Brain pericyte (primary cell): ENCODE data around the gene HPSE.
A peak's percentile ranks its signal among the peaks of the same experiment; 100 is the strongest.
"Not testable (repeated sequence)": the region's sequence is repeated elsewhere in the genome, so short reads cannot be mapped to it uniquely, and the experiment has no call there.

ENCODE experiments used
- DNase-seq: peaks from one replicate; pipeline ENCODE4 v3.0.0-alpha.2; 2012; ENCODE audit warnings: low read depth, low spot score

The HPSE gene

DNA sequence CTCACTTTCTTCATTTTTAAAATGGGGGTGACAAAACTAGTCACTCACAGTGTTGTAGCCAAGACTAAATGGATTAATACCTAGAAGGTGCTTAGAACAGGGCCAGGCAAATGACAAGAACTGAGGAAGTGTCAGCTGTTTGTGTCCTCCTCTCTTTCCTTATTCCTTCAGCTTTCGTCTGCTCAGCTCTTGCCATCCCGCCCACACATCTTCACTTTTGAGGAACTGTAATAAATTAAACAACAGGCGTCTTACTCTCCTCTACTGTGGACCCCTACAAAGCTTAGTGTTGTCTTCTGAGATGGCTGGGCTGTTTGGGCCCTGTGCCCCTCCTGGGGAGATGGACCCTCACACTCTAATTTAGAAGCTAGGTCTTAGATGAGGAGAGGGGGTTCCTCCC, 2.7 kb downstream of the HPSE start:
- no peak for DNase-seq

DNA sequence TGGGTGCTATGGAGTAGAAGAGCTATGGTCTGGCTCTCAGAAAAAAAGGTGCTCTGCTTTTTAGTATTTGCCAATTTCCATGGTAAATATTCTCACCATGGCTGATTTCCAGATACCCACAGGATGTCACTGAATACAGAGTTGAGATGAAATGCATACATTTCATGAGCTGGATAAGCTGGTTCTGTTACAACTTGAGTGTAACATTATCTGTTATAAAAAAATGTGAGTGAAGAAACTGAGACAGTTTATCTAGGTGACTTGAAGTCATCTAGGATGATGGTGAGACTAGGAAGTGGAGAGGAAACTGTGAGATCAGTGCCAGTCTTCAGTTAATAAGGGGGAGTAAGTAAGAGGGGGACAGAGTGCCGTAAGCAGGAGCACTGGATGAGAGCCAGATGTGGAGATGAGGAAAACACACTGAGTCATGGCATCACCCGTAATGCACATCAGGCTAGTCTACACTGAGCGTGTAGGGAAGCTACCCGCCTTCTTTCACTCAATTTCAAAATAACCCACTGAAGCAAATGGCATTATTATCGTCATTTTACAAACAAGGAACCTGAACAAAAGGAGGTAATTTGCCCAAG, 5.0 kb downstream of the HPSE start:
- no peak for DNase-seq

DNA sequence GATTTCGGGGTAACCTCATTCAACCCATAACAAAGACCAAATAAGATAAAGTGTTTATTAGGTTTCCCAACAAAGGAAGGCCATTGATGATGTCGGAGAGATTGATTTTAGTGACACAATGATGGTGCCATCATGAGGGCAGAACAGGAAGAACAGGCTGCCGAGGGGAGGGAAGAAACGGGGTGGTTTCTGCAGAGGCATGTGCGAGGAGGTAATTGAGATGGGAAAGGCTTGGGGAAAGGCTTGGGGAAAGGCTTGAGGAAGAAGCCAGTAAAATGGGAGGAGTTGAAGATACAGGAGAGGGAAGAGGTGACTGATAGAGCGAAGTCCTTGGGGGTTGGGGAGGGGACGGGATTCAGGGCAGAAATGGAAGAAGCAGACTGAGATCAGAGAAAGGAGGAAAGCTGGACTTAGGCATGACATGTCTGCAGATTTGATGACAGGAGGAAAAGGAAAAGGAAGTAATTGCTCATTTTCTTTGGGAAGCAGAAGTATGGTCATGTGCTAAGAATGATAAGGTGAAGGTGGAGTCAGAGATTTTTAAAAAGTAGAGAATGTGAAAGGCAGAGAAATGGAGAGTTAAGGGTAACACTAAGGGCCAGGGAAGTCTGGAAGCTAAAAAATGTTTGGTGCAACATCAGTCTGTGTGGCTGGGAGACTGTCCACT, 6.0 kb downstream of the HPSE start:
- no peak for DNase-seq

GRCh38 chr4:83326546-83326945, 8.1 kb downstream of the HPSE start:
- DNase-seq = no peak

DNA sequence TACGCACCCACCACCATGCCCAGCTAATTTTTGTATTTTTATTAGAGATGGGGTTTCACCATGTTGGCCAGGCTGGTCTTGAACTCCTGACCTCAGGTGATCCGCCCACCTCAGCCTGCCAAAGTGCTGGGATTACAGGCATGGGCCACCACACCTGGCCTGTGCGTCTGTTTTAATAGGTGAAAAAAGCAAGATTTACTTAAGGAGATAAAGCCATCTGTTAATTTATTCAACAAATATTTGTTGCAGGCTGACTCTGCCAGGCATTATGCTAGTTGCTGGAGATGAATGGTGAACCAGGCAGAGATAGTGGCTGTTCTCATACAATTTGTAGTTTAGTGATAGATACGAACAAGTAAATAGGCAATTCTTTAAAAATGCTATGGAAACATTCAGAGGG, 9.3 kb downstream of the HPSE start:
- DNase-seq = not testable (repeated sequence)

DNA sequence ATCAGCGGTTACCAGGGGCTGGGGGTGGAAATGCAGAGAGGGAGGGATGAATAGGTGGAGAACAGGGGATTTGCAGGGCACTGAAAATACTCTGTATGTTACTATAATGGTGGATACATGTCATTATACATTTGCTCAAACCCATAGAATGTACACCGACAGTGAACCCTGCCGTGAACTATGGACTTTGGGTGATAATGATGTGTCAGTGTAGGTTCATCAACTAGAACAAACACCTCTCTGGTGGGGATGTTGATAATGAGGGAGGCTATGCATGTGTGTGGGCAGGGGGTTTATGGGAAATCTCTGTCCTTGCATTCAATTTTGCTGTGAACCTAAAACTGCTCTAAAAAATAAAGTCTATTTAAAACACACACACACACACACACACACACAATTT, 11.5 kb downstream of the HPSE start:
- DNase-seq = no peak

- no peak for DNase-seq
Measured at GRCh38 chr4:83320548-83320947, 14.1 kb downstream of the HPSE start.

- DNase-seq = no peak
Measured at GRCh38 chr4:83318666-83319065, 16.0 kb downstream of the HPSE start.

DNA sequence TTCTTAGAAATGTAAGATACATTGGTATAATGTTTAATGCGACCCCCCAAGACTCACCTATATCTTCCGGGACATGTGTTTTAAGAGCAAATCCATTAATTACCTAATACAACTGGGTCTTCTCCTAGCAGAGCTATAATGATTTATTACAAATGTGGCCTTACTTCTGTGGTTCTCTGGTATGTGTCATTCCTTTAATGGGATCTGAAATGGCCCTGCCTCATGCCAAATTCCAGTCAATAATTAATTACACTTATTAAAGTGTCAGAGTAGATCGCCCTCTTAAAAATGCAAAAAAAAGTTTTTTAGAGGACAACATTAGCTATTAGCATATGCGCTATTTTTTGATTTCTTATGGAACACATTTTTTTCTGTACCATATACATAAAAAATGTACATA, 17.0 kb downstream of the HPSE start:
- DNase-seq = no peak

DNA sequence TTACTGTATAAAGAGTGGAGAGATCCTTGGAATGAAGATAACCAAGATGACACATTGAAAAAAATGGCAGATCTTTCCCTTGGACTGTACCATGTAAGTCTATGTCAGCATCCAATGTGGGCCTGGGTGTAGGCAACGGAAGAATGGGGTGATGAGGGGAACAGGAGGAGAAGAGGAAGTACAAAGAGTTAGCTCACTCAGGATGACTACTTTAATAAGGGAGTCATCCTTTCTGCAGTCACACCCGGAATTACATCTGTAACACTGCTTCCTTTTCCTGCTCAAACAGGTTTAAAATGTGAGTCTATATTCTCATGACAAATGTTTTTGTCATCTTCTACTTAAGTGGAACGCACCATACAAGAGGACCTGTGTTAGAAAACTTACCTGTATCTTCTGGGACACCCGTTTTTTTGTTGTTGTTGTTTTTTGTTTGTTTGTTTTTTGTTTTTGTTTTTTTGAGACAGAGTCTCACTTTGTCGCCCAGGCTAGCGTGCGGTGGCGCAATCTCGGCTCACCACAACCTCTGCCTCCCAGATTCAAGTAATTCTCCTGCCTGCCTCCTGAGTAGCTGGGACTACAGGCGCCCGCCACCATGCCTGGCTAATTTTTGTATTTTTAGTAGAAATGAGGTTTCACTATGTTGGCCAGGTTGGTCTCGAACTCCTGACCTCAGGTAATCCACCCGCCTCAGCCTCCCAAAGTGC, 18.0 kb downstream of the HPSE start:
- no peak for DNase-seq

DNA sequence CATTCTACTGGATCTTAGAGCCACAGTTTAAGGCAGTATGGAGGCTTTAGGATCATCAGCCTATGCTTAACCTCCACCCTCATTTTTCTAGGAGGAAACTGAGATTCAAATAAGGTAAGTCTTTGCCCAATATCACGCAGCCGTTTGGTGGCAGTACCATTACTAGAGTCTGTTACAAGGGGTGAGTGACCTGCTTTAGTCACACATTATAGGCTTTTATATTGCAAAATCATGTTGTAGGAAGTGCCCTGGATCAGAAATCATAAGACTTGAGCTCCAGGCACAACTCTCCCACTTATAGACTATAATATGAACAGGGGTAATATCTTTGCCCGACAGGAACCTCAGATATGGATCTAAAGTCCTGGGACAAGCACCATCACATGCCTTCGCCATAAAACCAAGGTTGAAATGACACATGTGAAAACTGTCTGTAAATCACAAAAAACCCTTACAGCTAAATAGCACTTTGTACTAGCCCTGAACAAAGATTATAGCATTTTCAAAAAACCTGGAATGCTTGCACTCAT, 19.2 kb downstream of the HPSE start:
- DNase-seq = no peak

GRCh38 chr4:83308672-83309071, 26.0 kb downstream of the HPSE start:
- no peak for DNase-seq

DNA sequence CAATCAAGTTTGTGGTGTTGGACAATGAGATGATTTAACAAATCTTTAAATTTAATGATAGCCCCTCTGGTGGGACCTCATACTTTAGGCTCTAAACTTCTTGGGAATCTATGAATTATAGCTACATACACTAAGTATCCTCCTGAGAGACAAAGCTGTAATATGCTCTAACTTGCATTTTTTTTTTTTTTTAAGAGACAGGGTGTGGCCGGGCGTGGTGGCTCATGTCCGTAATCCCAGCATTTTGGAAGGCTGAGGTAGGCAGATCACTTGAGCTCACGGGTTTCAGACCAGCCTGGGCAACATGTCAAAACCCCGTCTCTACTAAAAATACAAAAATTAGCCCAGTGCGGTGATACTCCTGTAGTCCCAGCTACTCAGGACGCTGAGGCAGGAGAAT, 26.7 kb downstream of the HPSE start:
- no peak for DNase-seq

DNA sequence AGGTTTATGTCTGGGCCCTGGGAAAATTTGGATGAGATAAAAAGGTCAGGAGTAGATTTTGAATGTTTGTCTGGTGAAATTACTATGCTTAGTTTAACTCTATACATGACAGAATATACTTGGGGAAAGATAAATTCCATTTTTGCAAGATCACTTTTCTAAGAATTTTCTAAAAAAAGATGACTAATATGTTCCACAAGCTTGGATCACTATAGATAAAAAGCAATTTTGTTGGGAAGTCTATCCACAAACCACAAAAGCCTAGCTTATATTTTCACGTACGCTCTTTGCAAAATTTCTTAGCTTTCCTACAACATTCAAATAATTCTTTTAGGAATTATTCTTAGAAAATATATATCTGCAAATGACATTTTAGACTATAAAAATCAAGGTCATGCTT, 29.5 kb downstream of the HPSE start:
- DNase-seq = no peak

DNA sequence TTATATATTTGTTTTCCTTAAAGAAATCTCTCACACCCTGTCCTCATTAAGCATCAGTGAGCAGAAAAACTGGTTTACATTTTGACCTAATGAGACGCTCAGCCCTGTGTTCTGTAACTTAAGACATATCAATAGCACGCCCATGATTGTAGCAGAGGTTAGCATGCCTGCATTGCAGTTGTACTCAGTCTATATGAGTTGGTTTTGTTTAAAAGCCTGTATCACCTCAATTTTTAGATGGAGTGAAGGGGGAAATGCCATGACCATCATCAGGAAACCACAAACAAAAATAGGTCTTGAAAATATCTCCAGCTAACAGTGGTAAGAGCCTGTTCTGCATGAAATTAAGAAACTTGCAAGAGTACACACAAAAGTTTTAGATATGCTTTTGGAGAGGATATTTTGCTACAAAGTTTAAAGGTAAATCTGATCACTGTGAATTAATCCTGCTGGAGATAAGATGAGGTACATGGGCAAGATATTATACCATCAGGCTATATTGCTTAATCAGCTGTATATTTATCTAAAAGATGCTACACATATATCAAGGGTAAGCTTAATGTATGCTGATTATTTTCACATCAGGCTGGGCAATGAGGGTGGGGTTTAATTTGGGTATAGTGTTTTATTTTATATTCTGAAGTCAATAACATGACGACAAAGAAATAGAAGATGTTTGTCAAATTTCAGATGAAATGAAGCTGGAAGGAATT, 36.9 kb downstream of the HPSE start:
- DNase-seq = no peak

- DNase-seq = no peak
Measured at GRCh38 chr4:83293305-83294046, 41.2 kb downstream of the HPSE start.

DNA sequence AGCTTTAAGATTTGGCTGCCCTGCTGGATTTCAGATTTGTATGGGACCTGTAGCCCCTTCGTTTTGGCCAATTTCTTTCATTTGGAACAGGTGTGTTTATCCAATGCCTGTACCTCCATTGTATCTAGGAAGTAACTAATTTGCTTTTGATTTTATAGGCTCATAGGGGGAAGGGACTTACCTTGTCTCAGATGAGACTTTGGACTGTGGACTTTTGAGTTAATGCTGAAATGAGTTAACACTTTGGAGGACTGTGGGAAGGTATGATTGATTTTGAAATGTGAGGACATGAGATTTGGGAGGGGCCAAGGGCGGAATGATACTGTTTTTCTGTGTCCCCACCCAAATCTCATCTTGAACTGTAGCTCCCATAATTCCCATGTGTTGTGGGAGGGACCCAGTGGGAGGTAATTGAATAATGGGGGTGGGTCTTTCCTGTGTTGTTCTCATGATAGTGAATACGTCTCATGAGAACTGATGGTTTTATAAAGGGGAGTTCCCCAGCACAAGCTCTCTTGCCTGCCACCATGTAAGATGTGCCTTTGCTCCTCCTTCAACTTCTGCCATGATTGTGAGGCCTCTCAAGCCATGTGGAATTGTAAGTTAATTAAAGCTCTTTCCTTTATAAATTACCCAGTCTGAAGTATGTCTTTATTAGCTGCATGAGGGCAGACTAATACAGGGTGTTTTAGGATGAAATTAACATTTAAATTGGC, 44.4 kb downstream of the HPSE start:
- not testable (repeated sequence) for DNase-seq

GRCh38 chr4:83288381-83288780, 46.3 kb downstream of the HPSE start:
- DNase-seq = not testable (repeated sequence)

DNA sequence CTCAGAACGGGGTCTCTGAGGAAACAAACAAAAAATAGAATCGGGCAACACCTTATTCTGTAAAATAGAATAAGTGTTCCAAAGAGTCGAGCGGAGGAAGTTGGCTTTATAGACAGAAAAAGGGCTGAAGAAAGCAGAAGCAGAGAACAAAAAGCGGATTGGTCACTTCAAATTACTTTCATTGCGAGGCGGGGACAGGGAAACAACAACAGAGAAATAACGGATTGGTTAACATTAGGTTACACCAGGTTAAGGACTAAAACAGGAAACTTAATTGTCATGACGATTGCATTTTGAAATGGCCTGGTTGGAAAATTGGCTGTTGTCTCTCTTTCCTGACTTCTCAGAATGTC, 49.6 kb downstream of the HPSE start:
- DNase-seq = no peak

- DNase-seq = peak; percentile 82
Measured at GRCh38 chr4:83284193-83285054, 50.2 kb downstream of the HPSE start, which contains the start of gene COQ2. TSS of gene COQ2 (minus strand) at chr4:83284798. CDS start at chr4:83284764, 34 bp downstream.
